ENCODE measurements around the gene LRCH4. TPM values are rescaled to one million over a fixed set of nuclear protein-coding genes. Genes with fewer than 3 reads are reported as not detected.

The LRCH4 gene
- total and polyA plus RNA-seq, 2 of the 8 experiments (the other 6 are each of a cell fraction or from before 2014, with no cell fraction given), result 15.5 to 36.6 TPM

GRCh38 chr7:100568176-100568895 is 17.6 kb downstream of the LRCH4 start:
- Histone ChIP-seq H3K27ac (ENCODE audit: low read depth, low read length) (no peak overlapping the region), H3K9ac (replicated peaks in 1 of 4; ENCODE audit: extremely low read depth in 1 of 4, low read depth in 3 of 4, low read length in 3 of 4) (no peak overlapping the region), H3K36me3 (ENCODE audit: control insufficient read depth in 2 of 4, insufficient read depth in 4 of 4, low read length in 3 of 4) (no peaks in the 10 kb centered on the region), H3K23me2 (ENCODE audit: low read depth, low read length) (peaks cover 8% of the 10 kb centered on the region; the same call in 1 of the 2 replicates), H2BK15ac (ENCODE audit: low read length) (peak overlapping the region; percentile 88; the same call in 1 of the 2 replicates), H3K4me2 (ENCODE audit: insufficient read depth in 1 of 2, low read depth in 2 of 2, low read length in 2 of 2) (no peak overlapping the region; a peak in 1 of 4 replicates), H3K4me1 (replicated peaks in 1 of 4; ENCODE audit: control insufficient read depth in 3 of 4, insufficient read depth in 4 of 4, low read length in 3 of 4) (peaks cover 0 to 48% (median 30%) of the 10 kb centered on the region in 4 experiments; a peak in 6 of 7 replicates), H3K14ac (ENCODE audit: insufficient read length) (no peak overlapping the region), H3K4ac (replicated peaks; ENCODE audit: insufficient read length, low read depth, low read length) (no peak overlapping the region), H2BK120ac (replicated peaks; ENCODE audit: low read depth, low read length) (no peak overlapping the region), H3K23ac (ENCODE audit: insufficient read length) (no peak overlapping the region), H3K18ac (ENCODE audit: extremely low read depth, low read length) (no peak overlapping the region), H3K4me3 (ENCODE audit: extremely low read depth in 1 of 4, insufficient read depth in 2 of 4, low read depth in 3 of 4, low read length in 4 of 4) (no peak overlapping the region), H4K20me1 (replicated peaks in 1 of 2; ENCODE audit: control insufficient read depth in 1 of 2, insufficient read depth in 2 of 2, low read length in 2 of 2) (peaks cover 0 to 1% of the 10 kb centered on the region in 2 experiments), H4K8ac (ENCODE audit: extremely low read depth, insufficient read depth, low read length) (no peak overlapping the region), H3K27me3 (replicated peaks in 1 of 4; ENCODE audit: control insufficient read depth in 3 of 4, extremely low read depth in 1 of 4, insufficient read depth in 3 of 4, low read length in 3 of 4) (peaks cover 0 to 4% (median under 1%) of the 10 kb centered on the region in 4 experiments; a peak in 1 of 7 replicates), H3K79me1 (ENCODE audit: low read depth, low read length) (peaks cover 2% of the 10 kb centered on the region; the same call in 1 of the 2 replicates), H2AK5ac (ENCODE audit: low read depth, low read length) (peak overlapping the region; percentile 65; the same call in 1 of the 2 replicates), H2AFZ (ENCODE audit: low read length) (no peak overlapping the region), H2BK12ac (ENCODE audit: low read depth, low read length) (peak overlapping the region; percentile 43; the same call in 1 of the 2 replicates), H3K9me3 (ENCODE audit: insufficient read depth in 2 of 2, low read depth in 1 of 2, low read length in 1 of 2) (no peaks in the 10 kb centered on the region), H3K79me2 (ENCODE audit: control insufficient read depth in 1 of 2, insufficient read depth in 2 of 2, low read length in 2 of 2) (no peaks in the 10 kb centered on the region), H2BK5ac (ENCODE audit: low read depth, low read length) (peak overlapping the region; percentile 44; the same call in 1 of the 2 replicates), H3K56ac (replicated peaks; ENCODE audit: insufficient read length, low read depth, low read length) (no peak overlapping the region), H4K91ac (replicated peaks; ENCODE audit: insufficient read length, low read length) (no peak overlapping the region), H4K5ac (ENCODE audit: insufficient read length, low read depth, low read length) (no peak overlapping the region), H2BK20ac (ENCODE audit: low read length) (no peak overlapping the region)
- CTCF ChIA-PET (ENCODE audit: partially characterized antibody), result interaction anchor here (0.6 to 12.7 kb wide), 10 partner anchors 9 to 445 kb away, joined by 3 to 341 read pairs (median 5); partner anchors contain the start of genes AGFG2, FBXO24, LRCH4 and MOSPD3
- no peak for TF ChIP-seq ASH2L (IDR thresholded peaks at IDR 0.05; ENCODE audit: low read length)
- TF ChIP-seq POLR2AphosphoS5 (IDR thresholded peaks at IDR 0.05; ENCODE audit: low read depth, low read length), result 0 out of 2 replicates have a peak, but pooled peaks have one; percentile 18
- FAIRE-seq (no peak), DNase-seq (ENCODE audit: low read depth in 1 of 2, low spot score in 2 of 2) (no peak)
- POLR2A ChIA-PET (ENCODE audit: partially characterized antibody), result interaction anchor here (1.0 to 2.3 kb wide), 8 partner anchors 8 to 118 kb away, joined by 3 to 14 read pairs (median 4); partner anchors contain the start of genes FBXO24 and LRCH4
- 96% methylated on average over 6 of the region's 11 CpGs; no CpG with 5 or more reads in 1 of the 2 experiments for WGBS, 2 experiments (ENCODE audit: extremely low coverage in 1 of 2, insufficient coverage in 1 of 2, insufficient read length in 1 of 2, insufficient replicate concordance in 2 of 2, low coverage in 1 of 2, low lambda C conversion rate in 2 of 2, missing lambda C conversion rate in 1 of 2)

Measured in H1 (cell line).